Dendritic cell treated with granulocyte-macrophage colony-stimulating factor and Interleukin-4, amounts not matched to agents 40 ng/mL and 50 ng/mL, for 4 days (primary cell): ENCODE measurements around the gene KRTAP10-12.
"Not testable (repeated sequence)": the region's sequence is repeated elsewhere in the genome, so short reads cannot be mapped to it uniquely, and the experiment has no call there.

Experiments used
- H3K27ac Mint-ChIP-seq: one replicate; pipeline ENCODE4 v1.8.0; 2022; ENCODE audit warnings: mild to moderate bottlenecking, mixed read lengths
- H3K27me3 Mint-ChIP-seq: one replicate; pipeline ENCODE4 v1.8.0; 2022; ENCODE audit warnings: mild to moderate bottlenecking, mixed read lengths
- H3K36me3 Mint-ChIP-seq: one replicate; pipeline ENCODE4 v1.8.0; 2022; ENCODE audit warnings: low read depth, mixed read lengths
- H3K4me1 Mint-ChIP-seq: one replicate; pipeline ENCODE4 v1.8.0; 2022; ENCODE audit warnings: low read depth, mixed read lengths
- H3K4me3 Mint-ChIP-seq: one replicate; pipeline ENCODE4 v1.8.0; 2022; ENCODE audit warnings: mild to moderate bottlenecking, moderate library complexity, mixed read lengths
- H3K9me3 Mint-ChIP-seq: one replicate; pipeline ENCODE4 v1.8.0; 2022; ENCODE audit warnings: mixed read lengths
- intact Hi-C: fragments of 100-400 bp; cut with micrococcal nuclease; formaldehyde crosslinking; loops from one replicate; pipeline ENCODE4 v1.15.0; 2022

The KRTAP10-12 gene

GRCh38 chr21:44685050-44685449 lies 11.9 kb upstream of the KRTAP10-12 start:
- H3K36me3 Mint-ChIP-seq, H3K9me3 Mint-ChIP-seq, intact Hi-C loops, H3K27ac Mint-ChIP-seq, H3K4me3 Mint-ChIP-seq, H3K4me1 Mint-ChIP-seq: not testable (repeated sequence)
- peaks cover 23% of the 10 kb centered on the region for H3K27me3 Mint-ChIP-seq

- Mint-ChIP-seq H3K4me3 (no peak overlapping the region), H3K9me3 (no peaks in the 10 kb centered on the region), H3K36me3 (no peaks in the 10 kb centered on the region), H3K27ac (no peak overlapping the region), H3K27me3 (peaks cover 27% of the 10 kb centered on the region), H3K4me1 (no peaks in the 10 kb centered on the region)
- intact Hi-C loops = no loop called here
Observed at GRCh38 chr21:44686000-44686781, 10.8 kb upstream of the KRTAP10-12 start.

- H3K27me3 Mint-ChIP-seq = peaks cover 23% of the 10 kb centered on the region
- no peak overlapping the region for H3K4me3 Mint-ChIP-seq
- intact Hi-C loops = no loop called here
- no peaks in the 10 kb centered on the region for H3K4me1 Mint-ChIP-seq
- no peaks in the 10 kb centered on the region for H3K36me3 Mint-ChIP-seq
- no peak overlapping the region for H3K27ac Mint-ChIP-seq
- H3K9me3 Mint-ChIP-seq = no peaks in the 10 kb centered on the region
Observed at GRCh38 chr21:44686843-44687561, 10.0 kb upstream of the KRTAP10-12 start.

GRCh38 chr21:44687671-44688070 lies 9.3 kb upstream of the KRTAP10-12 start:
- H3K4me3 Mint-ChIP-seq = no peak overlapping the region
- peaks cover 22% of the 10 kb centered on the region for H3K27me3 Mint-ChIP-seq
- intact Hi-C loops = no loop called here
- H3K27ac Mint-ChIP-seq = no peak overlapping the region
- H3K36me3 Mint-ChIP-seq = no peaks in the 10 kb centered on the region
- H3K9me3 Mint-ChIP-seq = peaks cover 3% of the 10 kb centered on the region
- no peaks in the 10 kb centered on the region for H3K4me1 Mint-ChIP-seq

- Mint-ChIP-seq H3K9me3 (peaks cover 18% of the 10 kb centered on the region), H3K27me3 (peaks cover 25% of the 10 kb centered on the region)
- H3K4me1 Mint-ChIP-seq, intact Hi-C loops, H3K4me3 Mint-ChIP-seq, H3K27ac Mint-ChIP-seq, H3K36me3 Mint-ChIP-seq: not testable (repeated sequence)
Observed at GRCh38 chr21:44689740-44690139, 7.2 kb upstream of the KRTAP10-12 start.

GRCh38 chr21:44691686-44692085 lies 5.3 kb upstream of the KRTAP10-12 start:
- Mint-ChIP-seq H3K27me3 (peaks cover 37% of the 10 kb centered on the region), H3K9me3 (peaks cover 18% of the 10 kb centered on the region), H3K27ac (no peak overlapping the region), H3K36me3 (no peaks in the 10 kb centered on the region), H3K4me3 (no peak overlapping the region), H3K4me1 (no peaks in the 10 kb centered on the region)
- intact Hi-C loops = no loop called here

GRCh38 chr21:44692798-44693512 lies 4.0 kb upstream of the KRTAP10-12 start:
- Mint-ChIP-seq H3K27ac (no peak overlapping the region), H3K4me1 (no peaks in the 10 kb centered on the region), H3K9me3 (peaks cover 18% of the 10 kb centered on the region), H3K36me3 (no peaks in the 10 kb centered on the region), H3K4me3 (no peak overlapping the region), H3K27me3 (peaks cover 42% of the 10 kb centered on the region)
- intact Hi-C loops = no loop called here

GRCh38 chr21:44694776-44695175 lies 2.2 kb upstream of the KRTAP10-12 start:
- intact Hi-C loops = no loop called here
- Mint-ChIP-seq H3K9me3 (peaks cover 18% of the 10 kb centered on the region), H3K4me3 (no peak overlapping the region), H3K36me3 (no peaks in the 10 kb centered on the region), H3K27ac (no peak overlapping the region), H3K27me3 (peaks cover 56% of the 10 kb centered on the region), H3K4me1 (no peaks in the 10 kb centered on the region)

GRCh38 chr21:44695184-44695583 lies 1.8 kb upstream of the KRTAP10-12 start:
- Mint-ChIP-seq H3K9me3 (peaks cover 18% of the 10 kb centered on the region), H3K4me1 (no peaks in the 10 kb centered on the region), H3K4me3 (no peak overlapping the region), H3K36me3 (no peaks in the 10 kb centered on the region), H3K27ac (no peak overlapping the region), H3K27me3 (peaks cover 56% of the 10 kb centered on the region)
- intact Hi-C loops = no loop called here

- Mint-ChIP-seq H3K27ac (no peak overlapping the region), H3K36me3 (no peaks in the 10 kb centered on the region), H3K4me3 (no peak overlapping the region), H3K4me1 (no peaks in the 10 kb centered on the region), H3K9me3 (peaks cover 18% of the 10 kb centered on the region), H3K27me3 (peaks cover 57% of the 10 kb centered on the region)
- intact Hi-C loops = no loop called here
Observed at GRCh38 chr21:44695641-44696040, 1.3 kb upstream of the KRTAP10-12 start.

GRCh38 chr21:44696572-44696971 lies 400 bp upstream of the KRTAP10-12 start:
- H3K9me3 Mint-ChIP-seq = peaks cover 18% of the 10 kb centered on the region
- H3K36me3 Mint-ChIP-seq = no peaks in the 10 kb centered on the region
- H3K27me3 Mint-ChIP-seq = peaks cover 64% of the 10 kb centered on the region
- no peak overlapping the region for H3K4me3 Mint-ChIP-seq
- H3K4me1 Mint-ChIP-seq = no peaks in the 10 kb centered on the region
- no peak overlapping the region for H3K27ac Mint-ChIP-seq
- intact Hi-C loops = no loop called here

- peaks cover 11% of the 10 kb centered on the region for H3K9me3 Mint-ChIP-seq
- no peaks in the 10 kb centered on the region for H3K36me3 Mint-ChIP-seq
- H3K27me3 Mint-ChIP-seq = peaks cover 77% of the 10 kb centered on the region
- intact Hi-C loops = no loop called here
- no peak overlapping the region for H3K27ac Mint-ChIP-seq
- no peak overlapping the region for H3K4me3 Mint-ChIP-seq
- no peaks in the 10 kb centered on the region for H3K4me1 Mint-ChIP-seq
Observed at GRCh38 chr21:44697811-44698734, 1.1 kb downstream of the KRTAP10-12 start.

GRCh38 chr21:44699502-44700001 lies 2.6 kb downstream of the KRTAP10-12 start:
- H3K9me3 Mint-ChIP-seq = no peaks in the 10 kb centered on the region
- H3K27me3 Mint-ChIP-seq = peaks cover 88% of the 10 kb centered on the region
- intact Hi-C loops = no loop called here
- no peaks in the 10 kb centered on the region for H3K4me1 Mint-ChIP-seq
- no peak overlapping the region for H3K4me3 Mint-ChIP-seq
- no peaks in the 10 kb centered on the region for H3K36me3 Mint-ChIP-seq
- H3K27ac Mint-ChIP-seq = no peak overlapping the region
